Activated naive CD8-positive, alpha-beta T cell (primary cell): ENCODE data around the gene MMP28.

Source experiments
- H3K27ac Mint-ChIP-seq: one replicate; pipeline ENCODE4 v1.8.0; 2021; ENCODE audit warnings: mixed read lengths
- H3K27me3 Mint-ChIP-seq: one replicate; pipeline ENCODE4 v1.8.0; 2021; ENCODE audit warnings: mixed read lengths
- H3K36me3 Mint-ChIP-seq: one replicate; pipeline ENCODE4 v1.8.0; 2021; ENCODE audit warnings: mixed read lengths
- H3K4me1 Mint-ChIP-seq: one replicate; pipeline ENCODE4 v1.8.0; 2021; ENCODE audit warnings: low read depth, mixed read lengths
- H3K4me3 Mint-ChIP-seq: one replicate; pipeline ENCODE4 v1.8.0; 2021; ENCODE audit warnings: mild to moderate bottlenecking, mixed read lengths
- H3K9me3 Mint-ChIP-seq: one replicate; pipeline ENCODE4 v1.8.0; 2021; ENCODE audit warnings: low read depth, mixed read lengths

Gene MMP28

DNA sequence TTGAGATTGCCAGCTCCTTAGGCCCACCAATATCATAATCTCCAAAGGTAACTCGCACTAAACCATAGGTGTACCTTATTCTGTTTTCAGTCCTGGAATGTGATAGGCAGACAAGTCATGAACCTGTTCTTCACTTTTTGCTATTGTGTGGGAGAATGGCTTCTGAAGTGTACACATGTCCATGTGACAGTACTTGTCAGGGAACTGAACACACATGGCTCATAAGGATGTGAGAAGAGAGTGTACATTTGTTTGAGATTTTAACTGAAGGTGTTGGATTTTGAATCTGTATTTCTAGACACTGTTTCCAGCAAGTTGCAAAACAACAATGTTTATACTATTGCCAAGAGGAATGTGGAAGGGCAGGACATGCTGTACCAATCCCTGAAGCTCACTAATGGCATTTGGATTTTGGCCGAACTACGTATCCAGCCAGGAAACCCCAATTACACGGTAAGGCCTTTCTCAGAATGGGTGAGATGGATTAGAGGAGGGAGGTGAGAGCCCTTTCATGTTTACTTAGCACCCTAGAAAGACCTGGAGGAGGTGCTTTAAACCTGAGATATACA lies 78.5 kb downstream of the MMP28 start:
- Mint-ChIP-seq H3K36me3 (peaks cover 11% of the 10 kb centered on the region), H3K4me3 (no peak overlapping the region), H3K4me1 (peaks cover 2% of the 10 kb centered on the region), H3K9me3 (no peaks in the 10 kb centered on the region), H3K27me3 (no peaks in the 10 kb centered on the region), H3K27ac (no peak overlapping the region)

DNA sequence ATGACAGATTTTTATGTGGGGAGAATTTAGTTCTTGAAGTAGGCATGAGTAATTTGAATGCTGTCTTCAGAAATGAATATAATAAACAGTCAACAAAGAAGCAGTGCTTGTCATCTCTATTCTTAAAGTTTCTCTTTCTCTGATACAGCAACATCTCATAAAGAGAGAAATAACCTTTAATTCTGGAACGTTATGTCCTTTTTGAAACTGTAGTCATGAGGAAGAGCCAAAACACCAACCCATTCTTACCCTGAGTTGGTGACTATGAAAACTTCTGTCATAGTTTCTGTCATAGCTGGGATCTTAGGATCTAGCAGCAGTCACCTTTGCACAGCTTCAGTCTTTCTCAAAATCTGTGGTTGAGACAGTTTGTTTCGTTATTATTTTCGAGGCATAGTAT lies 79.3 kb downstream of the MMP28 start:
- H3K27ac Mint-ChIP-seq, result no peak overlapping the region
- peaks cover 8% of the 10 kb centered on the region for H3K4me1 Mint-ChIP-seq
- H3K36me3 Mint-ChIP-seq, result peaks cover 11% of the 10 kb centered on the region
- no peak overlapping the region for H3K4me3 Mint-ChIP-seq
- H3K9me3 Mint-ChIP-seq, result no peaks in the 10 kb centered on the region
- no peaks in the 10 kb centered on the region for H3K27me3 Mint-ChIP-seq
